SK-N-MC (cell line): ENCODE results near the gene GRID2.

Source experiments
- EZH2 ChIP-seq: fragments of 200-600 bp; sonication (generic); IDR thresholded peaks from one replicate; pipeline ENCODE4 v1.6.1; 2017; ENCODE audit warnings: antibody characterized with exemption
- POLR2AphosphoS5 ChIP-seq: IDR thresholded peaks from 2 replicates; pipeline ENCODE4 v1.6.1; 2012; ENCODE audit warnings: mild to moderate bottlenecking, low read depth, low read length, borderline replicate concordance

GRCh38 chr4:92551616-92552015 lies 247.8 kb downstream of the GRID2 start:
- TF ChIP-seq POLR2AphosphoS5, result no peak
- no peak for TF ChIP-seq EZH2
